Subcutaneous adipose tissue (tissue), 4 donors: ENCODE measurements around the gene FLT1. TPM values are rescaled to one million over a fixed set of nuclear protein-coding genes. Genes with fewer than 3 reads are reported as not detected.

Source experiments
- CTCF ChIP-seq: fragments of 450-650 bp; IDR thresholded peaks from one replicate; pipeline ENCODE4 v1.5.1; 2016; ENCODE audit warnings: low read depth, mild to moderate bottlenecking, control low read depth, antibody characterized with exemption, moderate library complexity
- total RNA-seq, 4 donors: library from RNA; depleted of rRNA; stranded (reverse); fragments of >200 nt; gene quantifications; one replicate each; pipeline ENCODE4 v1.1.0, GENCODE V29; 2016

The FLT1 gene
- total RNA-seq, 4 donors from 2014 or later, result 29.9 to 89.5 (median 69.6) TPM

- no peak for TF ChIP-seq CTCF
Measured at GRCh38 chr13:28425793-28426192, 69.1 kb downstream of the FLT1 start.

GRCh38 chr13:28424541-28424940 is 70.4 kb downstream of the FLT1 start:
- no peak for TF ChIP-seq CTCF

GRCh38 chr13:28423010-28423409 is 71.9 kb downstream of the FLT1 start:
- TF ChIP-seq CTCF, result no peak

- no peak for TF ChIP-seq CTCF
Measured at GRCh38 chr13:28421676-28422410, 73.1 kb downstream of the FLT1 start.

- no peak for TF ChIP-seq CTCF
Measured at GRCh38 chr13:28420704-28421103, 74.2 kb downstream of the FLT1 start.

- TF ChIP-seq CTCF, result no peak
Measured at GRCh38 chr13:28415994-28416421, 78.9 kb downstream of the FLT1 start.

GRCh38 chr13:28413999-28414398 is 80.9 kb downstream of the FLT1 start:
- no peak for TF ChIP-seq CTCF
